VCaP (cell line): ENCODE results near the gene LMO2.

Experiments
- H3K27ac ChIP-seq: fragments of 450-650 bp; 2 replicates; pipeline ENCODE4 v1.5.1; 2017
- CTCF ChIP-seq: fragments of 450-650 bp; conservative IDR thresholded peaks from 2 replicates; pipeline ENCODE4 v1.5.1; 2017; ENCODE audit warnings: mild to moderate bottlenecking, moderate library complexity

Gene LMO2

GRCh38 chr11:33874910-33875490, 16.9 kb downstream of the LMO2 start:
- TF ChIP-seq CTCF = no peak
- no peak overlapping the region for H3K27ac ChIP-seq

GRCh38 chr11:33874433-33874832, 17.4 kb downstream of the LMO2 start:
- no peak for TF ChIP-seq CTCF
- H3K27ac ChIP-seq = no peak overlapping the region

- TF ChIP-seq CTCF = no peak
- H3K27ac ChIP-seq = peak overlapping the region; percentile 26; the same call in 1 of the 2 replicates
These were observed 22.1 kb downstream of the LMO2 start for GRCh38 chr11:33869481-33870422.

GRCh38 chr11:33868647-33869461, 23.0 kb downstream of the LMO2 start:
- H3K27ac ChIP-seq = peak overlapping the region; percentile 26; the same call in 1 of the 2 replicates
- no peak for TF ChIP-seq CTCF

- H3K27ac ChIP-seq = no peak overlapping the region
- no peak for TF ChIP-seq CTCF
These were observed 23.8 kb downstream of the LMO2 start for GRCh38 chr11:33867996-33868646.

- no peak overlapping the region for H3K27ac ChIP-seq
- TF ChIP-seq CTCF = no peak
These were observed 24.3 kb downstream of the LMO2 start for GRCh38 chr11:33867561-33867960.

- no peak for TF ChIP-seq CTCF
- no peak overlapping the region for H3K27ac ChIP-seq
These were observed 24.9 kb downstream of the LMO2 start for GRCh38 chr11:33866936-33867335.
